Glutamatergic neuron (in vitro differentiated cells): ENCODE results near the gene TAF7. TPM values are rescaled to one million over a fixed set of nuclear protein-coding genes. Genes with fewer than 3 reads are reported as not detected.
"Not testable (repeated sequence)": the region's sequence is repeated elsewhere in the genome, so short reads cannot be mapped to it uniquely, and the experiment has no call there.

ENCODE experiments used
- DNase-seq: peaks from one replicate; pipeline ENCODE4 v3.0.0; 2022
- H3K27ac Mint-ChIP-seq: one replicate; pipeline ENCODE4 v1.8.0; 2020; ENCODE audit warnings: mild to moderate bottlenecking, mixed read lengths, inconsistent platforms; ENCODE audit not compliant: unreplicated experiment
- H3K27me3 Mint-ChIP-seq: one replicate; pipeline ENCODE4 v1.8.0; 2020; ENCODE audit warnings: mild to moderate bottlenecking, moderate library complexity, mixed read lengths, inconsistent platforms; ENCODE audit not compliant: unreplicated experiment
- H3K36me3 Mint-ChIP-seq: one replicate; pipeline ENCODE4 v1.8.0; 2020; ENCODE audit warnings: mild to moderate bottlenecking, mixed read lengths, inconsistent platforms; ENCODE audit not compliant: unreplicated experiment
- H3K4me1 Mint-ChIP-seq: one replicate; pipeline ENCODE4 v1.8.0; 2020; ENCODE audit warnings: mild to moderate bottlenecking, low read depth, mixed read lengths, inconsistent platforms; ENCODE audit not compliant: unreplicated experiment
- H3K4me3 Mint-ChIP-seq: one replicate; pipeline ENCODE4 v1.8.0; 2020; ENCODE audit warnings: mild to moderate bottlenecking, mixed read lengths, inconsistent platforms; ENCODE audit not compliant: unreplicated experiment
- H3K9me3 Mint-ChIP-seq: one replicate; pipeline ENCODE4 v1.8.0; 2020; ENCODE audit warnings: mild to moderate bottlenecking, moderate library complexity, mixed read lengths, inconsistent platforms; ENCODE audit not compliant: unreplicated experiment
- total RNA-seq: library from RNA; stranded (reverse); fragmentation: NEBNext Ultra II Directional; extraction: Animal tissue kit (Norgen Biotek cat#: 25700); gene quantifications from one replicate; pipeline ENCODE4 v1.2.1, GENCODE V29; 2021; ENCODE audit not compliant: unreplicated experiment
- TF ChIP-seq, protein P1 (sequence below): fragments of 200-600 bp; sonication (generic); IDR thresholded peaks from one replicate; pipeline ENCODE4 v1.5.0; 2021; ENCODE audit not compliant: partially characterized antibody, unreplicated experiment

The TAF7 gene
- total RNA-seq, 1 donor from 2014 or later = 89.4 TPM

DNA sequence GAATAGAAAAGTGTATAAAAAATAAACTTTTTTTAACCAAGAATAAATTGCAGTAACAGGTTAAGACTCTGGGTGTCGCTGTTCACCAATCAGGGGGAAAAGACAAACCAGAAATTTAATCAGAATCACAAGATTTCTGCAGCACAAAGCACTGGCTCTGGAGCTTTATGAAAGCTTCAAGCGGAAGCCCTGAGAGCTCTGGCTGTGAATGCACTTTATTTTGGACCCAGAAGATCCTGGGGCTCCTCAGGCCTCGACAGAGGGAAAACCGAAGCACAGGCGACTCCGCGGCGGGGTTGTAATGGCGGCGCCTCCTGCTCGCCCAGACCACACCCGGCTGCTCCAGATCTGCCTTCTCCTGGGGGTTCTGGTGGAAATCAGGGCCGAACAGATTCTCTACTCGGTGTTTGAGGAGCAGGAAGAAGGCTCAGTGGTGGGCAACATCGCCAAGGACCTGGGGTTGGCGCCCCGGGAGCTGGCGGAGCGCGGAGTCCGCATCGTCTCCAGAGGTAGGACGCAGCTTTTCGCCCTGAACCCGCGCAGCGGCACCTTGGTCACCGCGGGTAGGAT is 34.4 kb upstream of the TAF7 start, which contains the start of gene PCDHGA4:
TSS of gene PCDHGA4 (plus strand) at position 122 of the 570 bp plus-strand sequence. CDS start at position 209, 87 bp downstream.
- Mint-ChIP-seq H3K27ac (no peak within 1 kb of the TSS), H3K36me3 (peaks cover 50% of the 10 kb centered on the region), H3K4me1 (no peaks in the 10 kb centered on the region), H3K4me3 (no peak within 1 kb of the TSS), H3K27me3 (peaks cover 12% of the 10 kb centered on the region), H3K9me3 (peaks cover 25% of the 10 kb centered on the region)
- TF ChIP-seq, protein P1, sequence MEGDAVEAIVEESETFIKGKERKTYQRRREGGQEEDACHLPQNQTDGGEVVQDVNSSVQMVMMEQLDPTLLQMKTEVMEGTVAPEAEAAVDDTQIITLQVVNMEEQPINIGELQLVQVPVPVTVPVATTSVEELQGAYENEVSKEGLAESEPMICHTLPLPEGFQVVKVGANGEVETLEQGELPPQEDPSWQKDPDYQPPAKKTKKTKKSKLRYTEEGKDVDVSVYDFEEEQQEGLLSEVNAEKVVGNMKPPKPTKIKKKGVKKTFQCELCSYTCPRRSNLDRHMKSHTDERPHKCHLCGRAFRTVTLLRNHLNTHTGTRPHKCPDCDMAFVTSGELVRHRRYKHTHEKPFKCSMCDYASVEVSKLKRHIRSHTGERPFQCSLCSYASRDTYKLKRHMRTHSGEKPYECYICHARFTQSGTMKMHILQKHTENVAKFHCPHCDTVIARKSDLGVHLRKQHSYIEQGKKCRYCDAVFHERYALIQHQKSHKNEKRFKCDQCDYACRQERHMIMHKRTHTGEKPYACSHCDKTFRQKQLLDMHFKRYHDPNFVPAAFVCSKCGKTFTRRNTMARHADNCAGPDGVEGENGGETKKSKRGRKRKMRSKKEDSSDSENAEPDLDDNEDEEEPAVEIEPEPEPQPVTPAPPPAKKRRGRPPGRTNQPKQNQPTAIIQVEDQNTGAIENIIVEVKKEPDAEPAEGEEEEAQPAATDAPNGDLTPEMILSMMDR = peak; percentile 60
- no peak for DNase-seq

DNA sequence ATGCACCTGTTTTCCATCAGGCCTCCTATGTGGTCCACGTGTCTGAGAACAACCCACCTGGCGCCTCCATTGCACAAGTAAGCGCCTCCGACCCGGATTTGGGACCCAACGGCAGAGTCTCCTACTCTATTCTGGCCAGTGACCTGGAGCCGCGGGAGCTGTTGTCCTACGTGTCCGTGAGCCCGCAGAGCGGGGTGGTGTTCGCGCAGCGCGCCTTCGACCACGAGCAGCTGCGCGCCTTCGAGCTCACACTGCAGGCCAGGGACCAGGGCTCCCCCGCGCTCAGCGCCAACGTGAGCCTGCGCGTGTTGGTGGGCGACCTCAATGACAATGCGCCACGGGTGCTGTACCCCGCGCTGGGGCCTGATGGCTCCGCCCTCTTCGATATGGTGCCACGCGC is 31.0 kb upstream of the TAF7 start:
- Mint-ChIP-seq H3K27ac (no peak overlapping the region), H3K4me1 (no peaks in the 10 kb centered on the region), H3K9me3 (peaks cover 26% of the 10 kb centered on the region), H3K27me3 (peaks cover 10% of the 10 kb centered on the region), H3K4me3 (no peak overlapping the region), H3K36me3 (peaks cover 62% of the 10 kb centered on the region)
- no peak for DNase-seq
- TF ChIP-seq, protein P1 = no peak

DNA sequence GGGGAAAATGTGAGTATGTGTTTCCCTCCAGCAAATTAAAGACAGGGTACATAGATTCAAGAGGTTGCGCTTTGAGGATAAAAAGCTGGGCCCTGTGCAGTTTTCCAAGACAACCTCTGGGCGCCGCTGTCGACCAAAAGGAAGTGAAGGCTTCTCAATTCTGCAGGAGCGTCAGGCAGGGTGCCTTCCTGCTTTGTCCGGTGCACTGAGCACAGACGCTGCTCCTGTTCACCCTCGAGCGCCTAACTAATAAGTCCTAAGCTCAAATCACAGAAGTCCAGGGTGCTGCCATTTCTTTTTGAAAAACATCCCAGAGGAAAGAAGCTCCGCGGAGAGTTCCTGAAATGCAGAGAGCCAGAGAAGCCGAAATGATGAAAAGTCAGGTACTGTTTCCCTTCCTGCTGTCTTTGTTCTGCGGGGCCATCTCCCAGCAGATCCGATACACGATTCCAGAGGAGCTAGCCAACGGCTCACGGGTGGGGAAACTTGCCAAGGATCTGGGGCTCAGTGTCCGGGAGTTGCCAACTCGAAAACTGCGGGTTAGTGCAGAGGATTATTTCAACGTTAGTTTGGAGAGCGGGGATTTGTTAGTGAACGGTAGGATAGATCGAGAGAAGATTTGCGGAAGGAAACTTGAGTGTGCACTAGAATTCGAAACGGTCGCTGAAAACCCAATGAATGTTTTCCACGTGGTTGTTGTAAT is 29.5 kb upstream of the TAF7 start, which contains the start of gene PCDHGB1:
TSS of gene PCDHGB1 (plus strand) at position 183 of the 703 bp plus-strand sequence. CDS start at position 345, 162 bp downstream.
- Mint-ChIP-seq H3K27ac (no peak within 1 kb of the TSS), H3K36me3 (peaks cover 59% of the 10 kb centered on the region), H3K27me3 (peaks cover 7% of the 10 kb centered on the region), H3K9me3 (peaks cover 21% of the 10 kb centered on the region), H3K4me3 (peak within 1 kb of the TSS; percentile 69), H3K4me1 (no peaks in the 10 kb centered on the region)
- TF ChIP-seq, protein P1 = no peak
- peak; percentile 39 for DNase-seq

DNA sequence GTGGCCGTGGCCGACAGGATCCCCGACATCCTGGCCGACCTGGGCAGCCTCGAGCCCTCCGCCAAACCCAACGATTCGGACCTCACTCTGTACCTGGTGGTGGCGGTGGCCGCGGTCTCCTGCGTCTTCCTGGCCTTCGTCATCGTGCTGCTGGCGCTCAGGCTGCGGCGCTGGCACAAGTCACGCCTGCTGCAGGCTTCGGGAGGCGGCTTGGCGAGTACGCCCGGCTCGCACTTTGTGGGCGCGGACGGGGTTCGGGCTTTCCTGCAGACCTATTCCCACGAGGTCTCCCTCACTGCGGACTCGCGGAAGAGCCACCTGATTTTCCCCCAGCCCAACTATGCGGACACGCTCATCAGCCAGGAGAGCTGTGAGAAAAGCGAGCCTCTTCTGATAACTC is 25.4 kb upstream of the TAF7 start:
- not testable (repeated sequence) for H3K27ac Mint-ChIP-seq, H3K4me3 Mint-ChIP-seq, H3K4me1 Mint-ChIP-seq, DNase-seq, H3K27me3 Mint-ChIP-seq
- Mint-ChIP-seq H3K36me3 (peaks cover 67% of the 10 kb centered on the region), H3K9me3 (peaks cover 19% of the 10 kb centered on the region)

- Mint-ChIP-seq H3K9me3 (peaks cover 19% of the 10 kb centered on the region), H3K27me3 (peaks cover 1% of the 10 kb centered on the region), H3K4me3 (no peak overlapping the region), H3K36me3 (peaks cover 67% of the 10 kb centered on the region), H3K4me1 (no peaks in the 10 kb centered on the region), H3K27ac (no peak overlapping the region)
- DNase-seq = no peak
- TF ChIP-seq, protein P1 = no peak
Measured at GRCh38 chr5:141345327-141345726, 24.7 kb upstream of the TAF7 start.
